IPS DF 19.7 (cell line): ENCODE data around the gene TBL3.

ENCODE experiments used
- DNase-seq: peaks from one replicate; pipeline ENCODE4 v3.0.0-alpha.2; 2013; ENCODE audit warnings: low read depth, low spot score

The TBL3 gene

DNA sequence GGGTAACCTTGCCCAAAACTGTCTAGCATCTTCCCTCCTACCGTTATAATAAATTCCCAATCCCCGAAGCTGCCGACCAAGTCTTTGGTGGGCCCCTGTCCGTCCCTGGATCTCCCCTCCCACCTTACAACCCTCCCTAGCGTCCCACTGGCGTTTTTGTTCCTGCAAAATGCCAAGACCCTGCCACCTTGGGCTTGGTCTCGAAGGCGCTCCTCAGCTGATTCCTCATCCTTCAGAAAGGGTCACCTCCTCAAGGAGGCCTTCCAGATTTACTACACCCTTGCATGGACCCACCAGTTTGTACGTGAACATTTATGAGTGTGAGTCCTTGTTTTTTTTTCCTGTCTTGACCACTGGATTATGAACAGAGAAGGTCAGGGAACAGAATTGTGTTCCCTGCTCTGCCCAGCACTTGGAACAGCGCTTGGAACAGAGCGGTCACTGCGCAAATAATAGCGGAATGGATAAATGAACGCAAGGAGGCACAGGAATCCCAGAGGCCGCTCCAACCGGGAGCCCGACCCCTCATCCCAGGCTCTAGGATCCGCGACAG, 11.2 kb downstream of the TBL3 start:
- no peak for DNase-seq

DNA sequence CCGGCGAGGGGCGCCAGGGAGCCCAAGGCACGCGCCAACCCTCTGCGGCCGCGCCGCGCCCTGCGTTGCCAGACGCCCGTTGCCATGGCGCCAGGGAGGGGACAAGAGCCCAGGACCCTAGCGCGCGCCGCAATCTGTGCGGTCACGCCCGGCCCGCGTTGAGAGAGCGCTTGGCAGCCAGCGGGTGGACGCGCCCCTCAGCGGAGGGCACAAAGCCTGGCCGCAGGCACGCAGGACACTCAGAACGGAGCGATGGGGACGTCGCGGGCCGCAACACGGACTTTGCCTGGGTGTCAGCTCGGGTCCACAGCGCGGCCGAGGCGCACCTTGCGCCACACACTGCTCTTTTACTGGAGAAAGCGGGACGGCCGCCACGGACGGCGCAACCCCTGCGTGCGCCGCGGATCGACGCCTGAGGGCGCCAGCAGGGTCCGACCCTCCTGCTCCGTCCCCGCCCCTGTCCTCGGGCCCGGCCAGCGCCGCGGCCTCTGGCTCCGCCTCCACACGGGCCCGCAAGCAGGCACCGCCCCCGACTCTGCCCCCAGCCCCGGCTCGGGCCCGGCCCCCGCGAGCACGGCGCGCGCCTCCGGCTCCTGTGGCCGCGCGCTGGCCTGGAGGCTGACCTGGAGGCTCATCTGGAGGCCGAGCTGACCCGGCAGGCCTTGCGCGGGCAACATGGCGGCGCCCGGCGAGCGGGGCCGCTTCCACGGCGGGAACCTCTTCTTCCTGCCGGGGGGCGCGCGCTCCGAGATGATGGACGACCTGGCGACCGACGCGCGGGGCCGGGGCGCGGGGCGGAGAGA, 11.9 kb downstream of the TBL3 start, which contains the start of gene GFER:
GFER (plus strand) TSS at position 650 of the 803 bp plus-strand sequence; CDS start at position 676, 26 bp downstream.
- no peak for DNase-seq

DNA sequence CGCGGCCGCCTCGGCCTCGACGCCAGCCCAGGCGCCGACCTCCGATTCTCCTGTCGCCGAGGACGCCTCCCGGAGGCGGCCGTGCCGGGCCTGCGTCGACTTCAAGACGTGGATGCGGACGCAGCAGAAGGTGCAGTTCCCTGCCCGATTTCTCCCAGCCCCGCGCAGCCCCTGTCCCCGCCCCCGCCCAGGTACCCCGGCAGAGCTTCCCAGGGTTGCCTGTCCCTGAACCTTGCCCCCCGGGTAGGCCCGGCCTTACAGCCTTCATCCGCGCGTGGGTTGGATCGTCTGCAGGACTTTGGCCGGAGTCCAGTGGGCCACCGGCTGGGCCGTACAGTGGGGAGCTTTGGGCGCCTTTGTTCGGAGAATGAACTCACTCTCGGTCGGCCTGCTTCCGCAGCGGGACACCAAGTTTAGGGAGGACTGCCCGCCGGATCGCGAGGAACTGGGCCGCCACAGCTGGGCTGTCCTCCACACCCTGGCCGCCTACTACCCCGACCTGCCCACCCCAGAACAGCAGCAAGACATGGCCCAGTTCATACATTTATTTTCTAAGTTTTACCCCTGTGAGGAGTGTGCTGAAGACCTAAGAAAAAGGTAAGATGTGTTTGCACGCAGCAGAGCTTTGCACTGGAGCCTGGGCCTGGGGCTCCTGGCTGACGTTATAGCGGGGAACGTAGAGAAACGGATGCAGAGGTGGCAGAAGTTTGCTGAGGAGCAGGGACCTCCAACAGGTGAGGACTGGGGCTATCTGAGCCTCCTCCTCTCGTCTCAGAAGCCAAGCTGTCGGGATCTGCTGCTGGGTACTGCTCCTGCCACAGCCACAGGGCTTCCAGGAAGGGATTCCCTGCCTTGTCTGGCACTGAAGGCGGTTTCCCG, 12.7 kb downstream of the TBL3 start:
- no peak for DNase-seq

DNA sequence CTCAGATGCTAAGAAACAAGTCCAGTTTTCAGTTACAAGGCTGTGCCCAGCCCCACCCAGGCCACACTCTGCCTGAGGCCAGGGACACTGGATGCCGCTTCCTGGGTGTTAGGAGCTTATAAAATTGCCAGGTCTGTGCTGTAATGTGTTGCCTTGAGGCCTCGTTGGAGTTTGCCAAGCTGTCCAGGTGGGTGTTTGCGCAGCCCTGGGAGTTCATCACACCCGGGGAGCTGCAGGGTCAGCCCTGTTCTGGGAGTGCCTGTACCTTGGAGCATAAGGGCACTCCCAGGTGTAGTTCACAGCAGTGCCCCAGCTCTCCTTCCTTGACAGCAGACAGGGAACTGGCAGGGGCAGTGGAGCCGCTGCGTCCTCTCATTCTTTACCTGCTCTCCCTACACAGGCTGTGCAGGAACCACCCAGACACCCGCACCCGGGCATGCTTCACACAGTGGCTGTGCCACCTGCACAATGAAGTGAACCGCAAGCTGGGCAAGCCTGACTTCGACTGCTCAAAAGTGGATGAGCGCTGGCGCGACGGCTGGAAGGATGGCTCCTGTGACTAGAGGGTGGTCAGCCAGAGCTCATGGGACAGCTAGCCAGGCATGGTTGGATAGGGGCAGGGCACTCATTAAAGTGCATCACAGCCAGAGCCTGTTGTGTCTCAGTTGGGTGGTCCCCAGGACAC, 13.8 kb downstream of the TBL3 start:
- DNase-seq = no peak

DNA sequence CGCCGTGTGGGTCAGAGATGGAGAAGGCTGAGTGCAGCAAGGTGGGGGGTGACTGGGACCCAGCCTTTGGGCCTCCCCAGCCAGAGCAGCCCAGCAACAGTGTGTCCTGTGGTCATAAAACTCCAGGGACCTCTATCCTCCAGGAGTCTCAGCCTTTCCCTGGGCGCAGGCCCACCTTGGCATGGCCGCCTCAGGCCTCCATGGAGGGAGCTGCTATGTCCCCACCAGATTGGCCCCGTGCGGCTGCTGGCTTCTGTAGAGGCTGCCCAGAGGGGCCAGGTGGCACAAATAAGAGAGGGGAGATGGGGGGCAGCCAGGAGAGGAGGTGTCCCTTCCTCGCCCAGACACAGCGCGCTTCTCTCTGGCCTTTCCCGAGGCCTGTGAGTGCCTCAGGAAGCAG, 15.3 kb downstream of the TBL3 start:
- DNase-seq = no peak

DNA sequence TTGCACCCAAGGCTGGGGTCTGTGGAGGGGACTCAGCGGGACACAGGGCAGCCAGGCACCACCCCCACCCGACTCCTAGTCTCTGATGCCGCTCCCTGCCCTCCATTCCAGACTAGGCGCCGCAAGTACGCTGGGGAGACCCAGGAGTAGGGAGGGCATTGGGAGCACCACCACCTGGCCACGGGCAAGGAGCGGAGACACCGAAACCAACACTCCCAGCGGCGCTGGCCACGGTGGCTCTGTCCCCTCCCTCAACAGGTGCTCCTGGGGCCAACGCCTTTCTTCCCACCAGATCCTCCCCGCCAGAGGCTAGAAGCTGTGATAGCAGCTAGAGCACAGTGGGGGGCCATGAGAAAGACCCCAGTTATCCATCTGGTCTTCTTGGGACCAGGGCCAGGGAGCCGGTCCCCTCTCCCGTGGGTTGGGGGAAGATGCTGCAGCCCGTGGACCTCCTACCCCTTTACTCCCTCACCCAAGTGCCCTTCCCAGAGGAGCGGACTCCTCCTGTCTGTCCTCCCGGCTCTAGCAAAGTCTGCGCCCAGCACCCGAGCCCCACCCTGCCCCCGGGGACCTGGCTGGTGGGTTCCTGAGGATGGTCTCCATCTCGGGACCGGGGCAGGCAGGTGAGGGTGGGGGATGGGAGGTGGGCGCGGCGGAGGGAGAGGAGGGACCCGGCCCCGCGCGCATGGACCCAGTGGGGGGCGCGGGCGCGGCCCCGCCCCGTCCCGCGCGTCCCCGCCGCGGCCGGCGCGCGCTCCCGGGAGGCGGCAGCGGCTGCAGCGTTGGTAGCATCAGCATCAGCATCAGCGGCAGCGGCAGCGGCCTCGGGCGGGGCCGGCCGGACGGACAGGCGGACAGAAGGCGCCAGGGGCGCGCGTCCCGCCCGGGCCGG, 17.6 kb downstream of the TBL3 start, which contains the start of gene SYNGR3:
SYNGR3 (plus strand) TSS at position 762 of the 892 bp plus-strand sequence. CDS start 133 bp downstream, outside the sequence.
- no peak for DNase-seq

DNA sequence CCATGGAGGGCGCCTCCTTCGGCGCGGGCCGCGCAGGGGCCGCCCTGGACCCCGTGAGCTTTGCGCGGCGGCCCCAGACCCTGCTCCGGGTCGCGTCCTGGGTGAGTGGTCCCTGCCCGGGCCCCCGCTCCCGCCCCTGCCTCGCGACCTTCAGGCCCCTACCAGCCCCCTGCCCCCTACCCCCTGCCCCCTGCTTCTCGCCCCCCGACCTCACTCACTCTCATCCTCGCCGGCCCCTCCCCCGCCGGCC, 18.2 kb downstream of the TBL3 start:
- DNase-seq = no peak

DNA sequence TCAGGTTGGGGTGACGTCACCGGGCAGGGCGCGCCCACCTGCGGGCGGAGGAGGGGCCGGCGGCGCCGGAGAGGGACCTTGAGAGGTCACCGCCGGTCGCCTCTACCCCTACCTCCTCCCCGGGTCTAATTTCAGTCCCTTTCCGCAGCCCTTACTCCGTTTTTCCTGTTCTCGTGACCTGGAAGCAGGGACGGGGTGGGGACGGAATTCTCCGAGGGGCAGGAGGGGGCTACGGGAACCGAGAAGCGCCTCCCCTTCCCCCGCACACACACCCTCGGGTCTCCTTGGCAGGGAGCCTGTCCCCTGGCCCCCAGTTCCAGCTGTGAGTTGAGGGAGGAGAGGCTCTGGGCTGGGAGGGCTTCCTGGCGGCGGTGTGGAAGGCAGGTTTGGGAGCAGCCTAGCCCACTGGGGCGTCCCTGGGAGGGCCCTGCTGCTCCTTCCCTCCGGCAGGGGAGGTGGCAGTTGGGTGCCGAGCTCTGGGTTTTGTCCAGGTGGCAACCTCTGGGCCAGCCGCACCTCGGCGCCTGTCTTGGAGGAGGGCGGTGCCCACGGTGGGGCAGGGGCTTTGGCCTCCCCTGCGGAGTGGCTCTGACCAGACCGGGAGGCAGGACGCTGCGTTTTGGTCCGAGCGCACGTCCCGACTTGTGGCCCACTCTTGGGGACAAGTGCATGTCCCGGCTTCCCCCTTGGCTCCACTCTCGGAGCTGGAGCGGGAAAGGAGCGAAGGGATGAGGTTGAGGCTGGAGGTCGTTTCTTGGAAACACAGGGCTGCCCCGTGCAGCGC, 18.7 kb downstream of the TBL3 start:
- DNase-seq = no peak

DNA sequence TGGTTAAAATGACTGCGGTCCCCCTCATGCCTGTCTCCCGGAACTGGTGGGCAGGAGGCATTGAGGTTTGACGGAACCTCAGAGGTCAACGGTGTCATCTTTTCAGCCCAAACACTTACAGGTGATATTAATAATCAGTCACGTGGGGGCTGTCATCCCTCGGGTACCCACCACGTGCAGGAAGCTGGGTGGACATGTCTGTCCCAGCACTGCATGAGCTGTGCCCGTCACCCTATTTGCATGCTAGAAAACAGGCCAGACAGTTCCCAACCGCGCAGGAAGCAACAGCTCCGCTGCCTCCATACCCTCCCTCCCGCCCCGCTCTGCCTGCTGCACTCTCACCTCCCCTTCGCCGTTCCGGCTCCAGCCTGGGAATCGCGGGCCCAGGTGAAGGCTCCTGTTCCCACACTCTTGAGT, 19.3 kb downstream of the TBL3 start:
- no peak for DNase-seq

DNA sequence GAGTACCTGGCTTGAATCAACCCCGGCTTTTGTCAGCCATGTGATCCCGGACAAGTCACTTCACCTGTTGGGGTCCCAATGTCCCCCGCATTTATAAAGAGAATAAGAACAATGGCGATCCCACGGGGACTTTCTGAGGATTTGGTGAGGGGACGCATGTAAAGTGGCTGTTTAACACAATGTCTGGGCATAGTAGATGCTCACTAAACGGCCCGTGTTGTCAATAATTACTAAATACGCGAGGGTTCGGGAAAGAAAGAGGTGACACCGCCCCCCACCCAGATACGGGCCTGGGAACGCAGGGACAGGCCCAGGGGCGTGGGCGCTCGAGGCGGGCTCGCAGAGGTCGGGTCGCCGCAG, 19.7 kb downstream of the TBL3 start:
- no peak for DNase-seq

DNA sequence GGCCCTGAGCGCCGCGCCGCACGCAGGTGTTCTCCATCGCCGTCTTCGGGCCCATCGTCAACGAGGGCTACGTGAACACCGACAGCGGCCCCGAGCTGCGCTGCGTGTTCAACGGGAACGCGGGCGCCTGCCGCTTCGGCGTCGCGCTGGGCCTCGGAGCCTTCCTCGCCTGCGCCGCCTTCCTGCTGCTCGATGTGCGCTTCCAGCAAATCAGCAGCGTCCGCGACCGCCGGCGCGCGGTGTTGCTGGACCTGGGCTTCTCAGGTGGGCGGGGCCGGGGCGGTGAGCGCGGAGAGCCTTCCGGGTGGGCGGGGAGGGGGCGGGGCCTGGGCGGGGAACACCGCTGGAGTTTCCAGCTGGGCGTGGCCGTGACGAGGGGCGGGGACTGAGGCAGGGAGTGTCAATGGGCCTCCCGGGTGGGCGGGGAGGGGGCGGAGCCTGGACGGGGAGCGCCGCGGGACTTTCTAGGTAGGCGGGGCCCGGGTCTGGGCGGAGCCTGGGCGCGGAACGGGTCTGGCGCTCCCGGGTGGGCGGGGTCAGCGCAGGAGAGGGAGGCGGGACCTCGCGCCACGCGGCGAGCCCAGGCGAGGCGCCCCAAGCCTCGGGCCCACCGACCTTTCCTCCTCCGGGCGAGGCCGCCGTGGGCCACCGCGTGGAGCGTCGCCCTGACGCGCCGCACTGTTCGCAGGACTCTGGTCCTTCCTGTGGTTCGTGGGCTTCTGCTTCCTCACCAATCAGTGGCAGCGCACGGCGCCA, 20.3 kb downstream of the TBL3 start:
- no peak for DNase-seq

DNA sequence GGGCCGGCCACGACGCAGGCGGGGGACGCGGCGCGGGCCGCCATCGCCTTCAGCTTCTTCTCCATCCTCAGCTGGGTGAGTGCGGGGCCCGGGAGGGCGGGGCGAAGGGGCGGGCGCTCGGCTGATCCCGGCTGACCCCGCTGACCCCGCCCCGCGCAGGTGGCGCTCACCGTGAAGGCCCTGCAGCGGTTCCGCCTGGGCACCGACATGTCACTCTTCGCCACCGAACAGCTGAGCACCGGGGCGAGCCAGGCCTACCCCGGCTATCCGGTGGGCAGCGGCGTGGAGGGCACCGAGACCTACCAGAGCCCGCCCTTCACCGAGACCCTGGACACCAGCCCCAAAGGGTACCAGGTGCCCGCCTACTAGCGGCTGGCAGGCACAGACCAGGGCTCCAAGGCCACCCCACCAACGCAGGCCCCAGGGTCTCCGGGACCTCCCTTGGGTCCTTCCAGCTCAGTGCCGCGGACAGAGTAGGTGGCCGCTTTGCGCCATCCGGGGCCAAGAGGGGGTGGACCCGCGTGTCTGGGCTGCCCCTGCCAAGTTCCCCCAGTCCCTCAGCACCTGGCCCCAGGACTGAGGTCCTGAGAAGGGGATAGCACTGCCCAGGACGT, 21.0 kb downstream of the TBL3 start:
- no peak for DNase-seq

DNA sequence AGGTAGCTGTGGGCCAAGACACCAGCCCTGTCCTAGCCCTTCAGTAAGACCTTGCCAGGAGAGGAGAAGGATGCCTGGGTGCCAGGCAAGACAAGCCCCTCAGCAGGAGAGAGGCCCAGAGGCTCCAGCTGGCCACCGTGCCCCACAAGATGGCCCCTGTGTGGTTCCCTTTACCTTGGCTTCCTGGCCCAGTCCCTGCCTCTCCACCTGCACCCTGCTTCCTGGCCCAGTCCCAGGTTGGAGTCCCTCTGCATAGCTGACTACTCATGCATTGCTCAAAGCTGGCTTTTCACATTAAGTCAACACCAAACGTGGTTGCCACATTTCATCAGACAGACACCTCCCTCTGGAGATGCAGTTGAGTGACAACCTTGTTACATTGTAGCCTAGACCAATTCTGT, 21.9 kb downstream of the TBL3 start:
- no peak for DNase-seq

DNA sequence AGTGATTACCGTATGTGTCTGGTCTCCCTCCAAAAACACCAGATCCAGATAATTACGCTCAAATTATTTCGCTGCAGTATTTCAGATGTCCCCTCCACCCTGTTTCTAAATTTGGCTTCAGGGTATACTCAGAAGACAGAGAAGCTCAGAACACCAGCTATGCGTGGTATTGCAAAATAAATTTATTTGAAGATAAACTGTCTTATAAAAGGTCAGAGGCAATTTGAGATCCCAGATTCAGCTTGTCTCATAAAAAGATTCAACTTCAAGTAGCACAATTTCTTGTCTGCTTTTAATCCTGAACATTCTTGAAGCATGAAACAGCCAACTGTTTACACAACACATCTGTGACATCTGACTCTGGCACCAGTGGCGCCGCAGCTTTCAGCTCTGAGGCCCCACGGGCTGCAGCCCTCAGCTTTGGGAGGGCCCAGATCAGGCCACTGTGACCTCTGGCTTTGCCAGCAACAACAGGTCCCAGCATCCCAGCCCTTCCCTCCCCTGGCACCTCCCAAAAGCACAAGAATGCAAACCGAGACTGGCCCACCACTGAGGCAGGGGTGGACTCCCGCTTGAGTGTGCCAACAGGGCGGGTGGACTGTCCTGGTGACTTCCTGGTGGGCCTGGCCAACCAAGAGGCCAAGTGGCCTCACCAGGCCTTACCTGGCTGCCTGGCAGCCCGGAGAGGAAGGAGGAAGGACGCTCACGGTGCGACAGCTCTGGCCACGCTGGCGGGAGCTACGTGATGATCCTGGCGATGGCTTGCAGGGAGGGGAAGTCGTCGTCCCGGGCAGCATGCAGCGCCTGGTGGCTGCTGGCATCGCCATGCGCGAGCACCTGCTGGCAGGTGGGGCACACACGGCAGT, 25.9 kb downstream of the TBL3 start:
- no peak for DNase-seq

DNA sequence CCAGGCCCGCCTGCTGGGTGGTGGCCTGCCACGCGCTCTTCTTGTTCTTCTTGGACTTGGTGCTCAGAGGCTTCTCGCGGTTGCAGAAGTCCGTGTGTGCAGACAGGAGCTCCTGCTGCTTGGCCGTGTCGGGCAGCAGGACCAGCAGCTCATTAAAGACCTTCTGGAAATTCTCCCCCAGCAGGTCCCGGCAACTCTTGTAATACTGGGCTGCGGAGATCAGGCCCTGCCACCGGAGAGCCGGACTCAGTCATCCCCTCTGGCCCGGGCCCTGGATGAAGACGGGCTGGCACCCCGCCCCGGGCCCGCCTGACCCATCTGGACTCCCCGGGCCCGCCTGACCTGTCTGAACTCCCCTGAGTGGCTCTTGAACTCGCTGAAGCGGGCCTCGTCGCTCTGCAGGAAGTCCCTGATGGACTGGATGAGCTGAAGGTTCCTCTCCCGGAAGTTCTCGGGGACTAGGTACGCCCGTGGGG, 26.5 kb downstream of the TBL3 start:
- DNase-seq = no peak

DNA sequence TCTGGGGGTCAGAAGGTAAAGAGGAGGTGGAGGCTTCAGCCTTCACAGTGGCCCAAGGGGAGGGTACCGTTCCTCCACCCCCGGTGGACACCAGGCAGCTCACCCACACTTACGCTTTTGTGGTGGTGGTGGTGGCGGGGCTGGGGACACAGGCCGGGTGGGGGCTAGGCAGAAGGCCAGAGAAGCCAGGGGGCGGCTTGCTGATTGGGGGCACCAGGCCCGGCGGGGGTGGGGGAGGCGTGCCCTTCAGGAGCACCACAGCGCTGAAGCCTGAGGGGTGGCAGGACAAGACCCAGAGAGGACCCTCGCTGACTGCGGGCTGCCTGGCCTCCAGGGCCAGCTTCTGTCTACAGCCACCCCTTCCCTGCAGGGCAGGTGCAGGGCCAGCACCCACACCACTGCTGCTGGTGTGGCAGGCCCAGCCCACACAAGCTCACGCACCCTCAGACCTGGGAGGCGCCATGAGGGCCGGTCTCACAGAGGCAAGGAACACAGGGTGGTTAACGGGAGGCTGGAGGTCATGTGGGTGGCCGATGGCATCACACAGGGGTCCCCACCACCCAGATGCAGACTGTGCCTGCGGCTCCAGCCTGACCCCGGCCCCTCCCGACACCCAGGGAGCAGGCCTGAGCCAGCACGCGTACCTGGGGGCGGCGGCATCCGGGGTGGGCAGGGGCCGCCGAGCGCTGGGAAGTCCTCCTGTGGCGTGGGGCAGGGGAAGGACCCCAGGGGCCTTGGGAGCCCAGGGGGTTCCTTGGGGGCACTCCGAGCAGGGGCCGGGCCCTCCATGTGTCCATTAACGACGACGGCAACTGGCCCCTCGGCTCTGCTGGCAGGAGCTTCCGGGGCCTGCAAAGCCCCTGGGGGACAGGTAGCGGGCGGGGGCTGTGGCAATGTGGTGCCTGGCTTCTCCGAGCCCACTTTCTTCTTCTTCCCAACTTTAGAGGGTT, 27.3 kb downstream of the TBL3 start:
- no peak for DNase-seq
